Regular cardiac myocyte (primary cell): ENCODE data around the gene SYDE2. TPM values are rescaled to one million over a fixed set of nuclear protein-coding genes. Genes with fewer than 3 reads are reported as not detected.

Experiments used
- total RNA-seq: library from RNA; depleted of rRNA; stranded (reverse); fragments of >200 nt; gene quantifications from 2 replicates; pipeline ENCODE4 v1.2.3, GENCODE V29; 2014

The SYDE2 gene
- 4.6 and 5.1 TPM in 2 replicates for total RNA-seq

GRCh38 chr1:85200463-85201339 is at the start of gene SYDE2:
SYDE2 (minus strand) TSS chr1:85201016; CDS start chr1:85200996, 20 bp downstream.

Other genes starting within 250 kb of the SYDE2 start
- 2.8 TPM in 1 of 2 replicates, not detected in the other for gene MCOLN2, start 203.9 kb downstream of the SYDE2 start, total RNA-seq
- gene MCOLN3, start 152.5 kb downstream of the SYDE2 start, total RNA-seq: under 0.01 and 0.28 TPM in 2 replicates
- 14.6 and 16.3 TPM in 2 replicates for gene C1orf52, start 58.6 kb upstream of the SYDE2 start, total RNA-seq
- gene BCL10, start 75.6 kb upstream of the SYDE2 start, total RNA-seq: 23.4 and 28.9 TPM in 2 replicates